SH-SY5Y (cell line): Measurements from ENCODE around the gene CNNM2.

ENCODE experiments used
- GATA2 ChIP-seq: IDR thresholded peaks from 2 replicates; pipeline ENCODE4 v1.6.1; 2011; ENCODE audit warnings: mild to moderate bottlenecking, low read depth, low read length
- GATA3 ChIP-seq: IDR thresholded peaks from 2 replicates; pipeline ENCODE4 v1.6.1; 2011; ENCODE audit warnings: low read depth, mild to moderate bottlenecking, low read length, moderate library complexity

DNA sequence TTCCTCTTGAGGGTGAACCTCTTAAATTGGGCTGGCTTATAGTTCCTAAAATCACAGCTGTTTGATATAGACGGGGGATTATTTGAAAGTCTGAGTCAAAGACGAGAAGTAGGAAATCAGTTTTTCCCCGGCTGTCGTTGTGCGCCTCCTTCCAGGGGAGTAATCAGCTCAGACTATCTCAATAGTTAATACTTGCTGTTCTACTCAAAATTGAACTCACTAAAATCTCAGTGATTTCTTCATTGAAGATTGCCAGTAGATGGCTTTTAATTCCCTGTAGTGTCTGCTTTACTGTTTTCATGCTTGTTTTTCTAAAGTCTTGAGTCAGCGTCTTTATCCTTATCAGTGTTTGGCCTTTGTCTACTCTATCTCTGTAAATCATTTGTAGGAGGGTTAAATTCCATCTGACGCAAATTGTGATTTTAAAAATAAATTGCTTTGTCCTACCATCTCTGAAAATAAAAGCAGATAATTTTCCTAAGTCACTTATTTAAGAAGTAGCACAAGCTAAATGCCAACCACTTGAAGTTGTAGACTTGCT lies 47.3 kb downstream of the CNNM2 start:
- TF ChIP-seq GATA2, result no peak
- TF ChIP-seq GATA3, result no peak
